GM18873 (cell line): ENCODE data around the gene HGFAC.

Experiments used
- ATAC-seq: cut with Tn5 transposase; IDR thresholded peaks from one replicate; pipeline ENCODE4 v1.9.1; 2021; ENCODE audit warnings: mild to moderate bottlenecking, moderate library complexity, moderate number of reproducible peaks; ENCODE audit not compliant: unreplicated experiment, low FRiP score

HGFAC gene

GRCh38 chr4:3483471-3483921 is 41.7 kb downstream of the HGFAC start:
- no peak for ATAC-seq

DNA sequence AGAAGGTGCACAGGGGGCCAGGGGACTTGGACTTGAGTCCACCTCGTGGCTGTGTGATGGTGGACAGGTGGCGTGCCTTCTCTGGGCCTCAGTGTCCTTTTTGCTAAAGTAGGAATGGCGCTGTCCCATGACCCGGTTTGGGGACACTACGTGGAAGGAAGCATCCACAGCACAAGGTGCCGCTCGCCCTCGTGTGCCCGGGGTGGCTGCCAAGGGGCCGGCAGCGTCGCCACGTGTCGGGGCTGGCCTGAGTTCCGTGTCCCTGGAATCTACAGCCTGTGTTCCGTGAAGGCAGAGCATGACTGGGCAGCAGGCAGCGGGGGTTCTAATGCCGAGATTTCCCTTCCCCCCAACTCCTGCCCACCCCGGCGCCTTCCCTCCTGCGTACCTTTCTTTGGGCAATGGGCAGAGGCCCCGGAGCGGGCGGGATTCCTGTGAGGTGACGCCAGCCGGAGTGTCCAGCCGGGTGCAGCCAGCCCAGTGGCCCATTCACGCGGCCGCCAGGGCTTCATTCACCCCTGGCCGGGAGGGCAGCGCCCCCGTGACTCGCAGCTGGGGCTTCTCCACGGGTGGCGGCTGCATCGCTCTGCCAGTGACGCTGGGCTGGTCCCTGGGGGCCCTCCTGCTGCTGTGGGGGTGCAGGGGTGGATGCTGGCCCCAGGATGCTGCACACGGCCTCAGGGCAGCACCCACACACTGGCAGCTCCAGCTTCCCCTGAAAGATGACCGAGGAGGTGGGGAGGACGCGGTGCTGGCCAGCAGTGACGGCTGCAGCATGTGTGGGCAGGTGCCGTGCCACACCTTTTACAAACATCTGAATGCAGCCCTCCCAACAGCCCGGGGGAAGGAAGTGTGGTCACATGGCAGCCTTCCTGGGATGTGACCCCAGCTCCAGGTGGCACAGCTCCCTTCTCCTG is 42.5 kb downstream of the HGFAC start:
- no peak for ATAC-seq

- ATAC-seq = no peak
Observed at GRCh38 chr4:3485011-3485791, 43.4 kb downstream of the HGFAC start.

GRCh38 chr4:3485886-3486540 is 44.2 kb downstream of the HGFAC start:
- ATAC-seq = no peak

GRCh38 chr4:3486541-3487540 is 45.1 kb downstream of the HGFAC start:
- ATAC-seq = no peak

DNA sequence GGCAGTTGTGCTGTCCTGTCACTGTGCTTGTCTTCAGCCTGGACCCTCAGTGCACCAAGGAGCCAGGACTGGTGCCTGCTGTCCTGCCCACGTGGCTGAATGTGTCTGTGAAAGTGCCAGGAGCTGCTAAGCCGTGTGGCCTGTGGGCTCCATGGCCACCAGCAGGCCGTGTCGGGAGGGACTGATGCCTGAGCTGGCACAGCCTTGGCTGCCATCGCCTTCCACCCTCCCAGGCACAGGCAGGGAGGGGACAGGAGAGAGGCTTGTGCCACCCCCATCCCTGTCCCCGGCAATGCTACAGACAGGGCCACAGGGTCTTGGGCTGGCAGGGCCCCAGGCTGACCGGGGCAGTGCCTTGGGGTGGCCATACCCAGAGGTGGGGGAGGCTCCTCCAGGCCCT is 46.1 kb downstream of the HGFAC start:
- no peak for ATAC-seq

GRCh38 chr4:3488820-3489219 is 47.1 kb downstream of the HGFAC start:
- no peak for ATAC-seq

DNA sequence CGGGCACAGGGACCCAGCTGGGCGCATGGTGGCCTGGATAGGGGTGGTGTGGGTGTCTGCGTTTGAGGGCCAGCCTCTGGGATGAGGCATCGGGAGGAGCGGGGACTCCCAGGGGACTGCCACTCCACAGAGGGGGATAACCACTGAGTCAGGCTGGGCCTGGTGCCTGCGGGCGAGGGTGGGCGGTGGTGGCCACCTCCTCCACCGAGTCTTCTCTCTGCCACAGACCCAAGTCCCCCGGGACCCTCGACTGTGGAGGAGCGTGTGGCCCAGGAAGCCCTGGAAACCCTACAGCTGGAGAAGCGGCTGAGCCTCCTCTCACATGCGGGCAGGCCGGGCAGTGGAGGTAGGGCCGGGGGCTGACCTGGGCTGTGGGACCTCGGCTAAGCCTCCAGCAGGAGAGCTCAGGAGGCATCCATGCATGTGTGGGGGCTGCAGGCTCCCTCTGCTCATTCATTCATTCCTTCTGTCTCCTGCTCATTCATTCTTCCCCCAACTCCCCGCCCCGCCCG is 47.7 kb downstream of the HGFAC start:
- no peak for ATAC-seq

GRCh38 chr4:3491681-3492405 is 50.1 kb downstream of the HGFAC start:
- no peak for ATAC-seq

DNA sequence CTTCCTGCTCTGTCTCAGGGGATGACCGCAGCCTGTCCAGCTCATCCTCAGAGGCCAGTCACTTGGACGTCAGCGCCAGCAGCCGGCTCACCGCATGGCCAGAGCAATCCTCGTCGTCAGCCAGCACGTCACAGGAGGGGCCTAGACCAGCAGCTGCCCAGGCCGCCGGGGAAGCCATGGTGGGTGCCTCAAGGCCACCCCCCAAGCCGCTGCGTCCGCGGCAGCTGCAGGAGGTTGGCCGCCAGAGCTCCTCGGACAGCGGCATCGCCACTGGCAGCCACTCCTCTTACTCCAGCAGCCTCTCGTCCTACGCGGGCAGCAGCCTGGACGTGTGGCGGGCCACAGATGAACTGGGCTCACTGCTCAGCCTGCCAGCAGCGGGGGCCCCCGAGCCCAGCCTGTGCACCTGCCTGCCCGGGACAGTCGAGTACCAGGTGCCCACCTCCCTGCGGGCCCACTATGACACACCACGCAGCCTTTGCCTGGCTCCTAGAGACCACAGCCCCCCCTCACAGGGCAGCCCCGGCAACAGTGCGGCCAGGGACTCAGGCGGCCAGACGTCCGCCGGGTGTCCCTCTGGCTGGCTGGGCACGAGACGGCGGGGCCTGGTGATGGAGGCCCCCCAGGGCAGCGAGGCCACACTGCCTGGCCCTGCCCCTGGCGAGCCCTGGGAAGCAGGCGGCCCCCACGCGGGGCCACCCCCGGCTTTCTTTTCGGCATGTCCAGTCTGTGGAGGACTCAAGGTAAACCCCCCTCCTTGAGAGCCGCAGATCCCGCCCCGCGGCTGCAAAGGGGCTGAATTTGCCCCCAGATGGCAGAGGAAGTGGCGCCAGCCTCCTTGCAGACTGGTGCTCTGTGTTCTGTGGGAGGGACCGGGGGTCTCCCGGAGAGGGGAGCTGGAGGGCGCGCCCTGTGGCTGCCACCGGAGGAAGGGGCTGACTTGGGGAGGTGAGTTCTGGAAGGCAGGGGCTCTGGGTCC is 51.3 kb downstream of the HGFAC start:
- no peak for ATAC-seq

- ATAC-seq = no peak
Observed at GRCh38 chr4:3493720-3494461, 52.1 kb downstream of the HGFAC start.

DNA sequence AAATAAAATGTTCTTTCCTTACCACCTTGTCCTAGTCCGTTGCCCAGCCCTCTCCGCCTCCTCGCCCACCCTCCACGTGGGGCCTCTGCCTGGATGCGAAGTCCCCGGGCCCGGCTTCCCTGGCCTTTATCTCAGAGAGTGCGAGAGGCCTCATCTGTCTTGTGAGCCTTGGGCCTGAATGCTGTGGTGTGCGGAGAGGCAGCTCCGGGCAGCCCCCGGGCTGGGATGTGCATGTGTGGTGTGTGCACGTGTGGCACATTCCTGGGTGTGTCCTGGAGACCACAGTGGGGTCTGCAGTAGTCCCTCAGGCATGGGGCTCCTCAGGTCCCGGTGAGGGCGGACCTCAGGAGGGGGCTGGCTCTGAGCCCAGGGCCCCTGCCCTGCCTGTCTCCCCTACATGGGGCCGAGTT is 52.7 kb downstream of the HGFAC start:
- no peak for ATAC-seq

- ATAC-seq = no peak
Observed at GRCh38 chr4:3495204-3495975, 53.6 kb downstream of the HGFAC start.

- no peak for ATAC-seq
Observed at GRCh38 chr4:3496021-3496420, 54.3 kb downstream of the HGFAC start.

DNA sequence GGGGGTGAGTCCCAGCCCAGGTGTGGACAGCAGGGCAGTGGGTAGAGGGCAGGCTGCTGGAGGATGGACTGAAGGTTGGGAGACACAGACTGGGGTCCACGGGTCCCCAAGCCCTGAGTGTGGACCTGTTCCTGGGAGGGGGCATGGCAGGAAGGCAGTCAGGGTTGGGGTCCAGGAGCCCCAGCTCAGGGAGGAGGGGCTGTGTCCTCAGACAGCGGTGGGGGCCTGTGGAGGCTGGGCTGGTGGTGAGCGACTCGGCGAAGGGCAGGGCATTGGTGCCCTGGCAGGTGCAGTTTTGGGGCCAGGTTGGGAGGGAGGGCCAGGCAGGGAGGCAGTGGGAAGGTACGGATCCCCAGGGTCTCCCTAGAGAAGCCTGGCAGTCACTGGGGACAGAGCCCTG is 55.3 kb downstream of the HGFAC start:
- ATAC-seq = no peak
